Lung (tissue), 12 donors: Measurements from ENCODE around the gene C2CD3. TPM values are rescaled to one million over a fixed set of nuclear protein-coding genes. Genes with fewer than 3 reads are reported as not detected.

Source experiments
- ATAC-seq: fragments of 200-7000 bp; cut with Tn5 transposase; one replicate; pipeline ENCODE4 v1.9.1; 2020; ENCODE audit warnings: moderate number of reproducible peaks; ENCODE audit not compliant: insufficient read depth, low FRiP score
- DNase-seq, 3 donors: peaks; one replicate each; pipeline ENCODE4 v3.0.0-alpha.2; 2013 to 2017
- H3K27ac ChIP-seq, 2 donors: one replicate each; pipeline ENCODE4 v1.5.1; 2013; ENCODE audit warnings: mild to moderate bottlenecking in 2 of 2, moderate library complexity in 2 of 2, control low read depth in 1 of 2, inconsistent platforms in 1 of 2, low read depth in 1 of 2, low read length in 1 of 2
- H3K27me3 ChIP-seq, 3 donors: one replicate each; pipeline ENCODE4 v1.5.1; 2013; ENCODE audit warnings: low read length in 2 of 3; ENCODE audit not compliant: control insufficient read depth in 3 of 3, insufficient read depth in 3 of 3
- H3K36me3 ChIP-seq, 4 donors: one replicate each; pipeline ENCODE4 v1.5.1; 2013; ENCODE audit warnings: low read length in 4 of 4, mild to moderate bottlenecking in 1 of 4, moderate library complexity in 1 of 4; ENCODE audit not compliant: control insufficient read depth in 4 of 4, insufficient read depth in 4 of 4
- H3K4me1 ChIP-seq, 5 donors: one replicate each; pipeline ENCODE4 v1.5.1; 2013; ENCODE audit warnings: low read length in 5 of 5, mild to moderate bottlenecking in 2 of 5, moderate library complexity in 1 of 5; ENCODE audit not compliant: control insufficient read depth in 5 of 5, insufficient read depth in 5 of 5
- H3K4me3 ChIP-seq: one replicate; pipeline ENCODE4 v1.5.1; 2013; ENCODE audit warnings: mild to moderate bottlenecking, control low read depth, moderate library complexity
- H3K9ac ChIP-seq, 2 donors: one replicate each; pipeline ENCODE4 v1.5.1; 2013; ENCODE audit warnings: low read length in 2 of 2, control low read depth in 1 of 2; ENCODE audit not compliant: insufficient read depth in 1 of 2
- H3K9me3 ChIP-seq, 4 donors: one replicate each; pipeline ENCODE4 v1.5.1; 2013; ENCODE audit warnings: low read length in 3 of 4, mild to moderate bottlenecking in 1 of 4, moderate library complexity in 1 of 4; ENCODE audit not compliant: control insufficient read depth in 4 of 4, insufficient read depth in 3 of 4
- CTCF ChIP-seq: IDR thresholded peaks from 2 replicates; pipeline ENCODE4 v1.5.1; 2012; ENCODE audit warnings: mild to moderate bottlenecking; ENCODE audit errors: control extremely low read depth, extremely low read depth
- WGBS, 2 donors: extraction: QIAGEN DNeasy Blood & Tissue Kit; methylation state at CpG; one replicate each; pipeline ENCODE4 v1.1.7; 2013; 5-methylcytosine and 5-hydroxymethylcytosine counted together
- polyA plus RNA-seq, 2 donors: library from polyadenylated mRNA; stranded (reverse); fragments of 200-250 nt; gene quantifications; one replicate each; pipeline ENCODE4 v1.2.1, GENCODE V29; 2013
- total RNA-seq, 2 donors: library from RNA; depleted of rRNA in 1 of 2; stranded (reverse); fragments of >200 nt in 1 of 2; gene quantifications; one replicate each; pipeline ENCODE4 v1.2.1, GENCODE V29; 2014 to 2021
- donor health status: control.
- donor health status: control.
- donor health status: Bipolar disorder and iron deficiency.
- donor health status: healthy.
- donor health status: DM: yes; HTN: yes; CAD: no.

The C2CD3 gene
- total and polyA plus RNA-seq, 4 donors, result 10.2 to 31.3 (median 20.7) TPM

GRCh38 chr11:73982990-73983740 lies 187.6 kb downstream of the C2CD3 start:
- H3K27ac ChIP-seq, result peak overlapping the region; percentile 68 to 99
- H3K27me3 ChIP-seq, result no peaks in the 10 kb centered on the region
- 1 to 2% methylated on average over 42 to 56 of the region's 56 CpGs for WGBS, 2 donors
- DNase-seq (peak; percentile 90 to 93 (median 91)), ATAC-seq (peak; percentile 94)
- H3K4me3 ChIP-seq, result peak overlapping the region; percentile 64
- H3K9me3 ChIP-seq, result no peaks in the 10 kb centered on the region
- no peak for TF ChIP-seq CTCF
- H3K4me1 ChIP-seq, result peaks cover 0 to 24% (median 7%) of the 10 kb centered on the region in 5 donors
- no peaks in the 10 kb centered on the region for H3K36me3 ChIP-seq
- H3K9ac ChIP-seq, result peak overlapping the region; percentile 68 to 81

GRCh38 chr11:73982595-73982989 lies 188.2 kb downstream of the C2CD3 start, which contains the start of gene UCP2:
Gene UCP2 (minus strand): TSS chr11:73982843. CDS start chr11:73978378, 4,465 bp downstream.
- Histone ChIP-seq H3K27me3 (no peaks in the 10 kb centered on the region), H3K9ac (peak within 1 kb of the TSS; percentile 68 to 81), H3K36me3 (peaks cover 0 to 4% (median 0%) of the 10 kb centered on the region in 4 donors), H3K4me3 (peak within 1 kb of the TSS; percentile 64), H3K9me3 (no peaks in the 10 kb centered on the region), H3K4me1 (peaks cover 0 to 24% (median 7%) of the 10 kb centered on the region in 5 donors), H3K27ac (peak within 1 kb of the TSS; percentile 68 to 99)
- ATAC-seq, result peak; percentile 88
- peak; percentile 81 to 87 (median 85) for DNase-seq
- TF ChIP-seq CTCF, result no peak
- 1% methylated on average over 15 to 43 of the region's 43 CpGs for WGBS, 2 donors

GRCh38 chr11:73981051-73981805 lies 189.6 kb downstream of the C2CD3 start:
- ATAC-seq, result no peak
- WGBS, 2 donors, result 78 to 83% methylated on average over 13 of the region's 13 CpGs
- peaks cover 0 to 24% (median 7%) of the 10 kb centered on the region in 5 donors for H3K4me1 ChIP-seq
- H3K36me3 ChIP-seq, result peaks cover 0 to 14% (median 0%) of the 10 kb centered on the region in 4 donors
- H3K27ac ChIP-seq, result peak overlapping the region in 1 of 2 donors; percentile 4
- H3K9me3 ChIP-seq, result no peaks in the 10 kb centered on the region
- no peak overlapping the region for H3K9ac ChIP-seq
- no peaks in the 10 kb centered on the region for H3K27me3 ChIP-seq
- TF ChIP-seq CTCF, result no peak
- H3K4me3 ChIP-seq, result no peak overlapping the region
- no peak for DNase-seq
